ENCODE results near the gene EMC9. TPM values are rescaled to one million over a fixed set of nuclear protein-coding genes. Genes with fewer than 3 reads are reported as not detected.

Gene EMC9
- total and polyA plus RNA-seq, 10 of the 15 experiments (the other 5 are each of a cell fraction or from before 2014, with no cell fraction given), result 15.3 to 60.5 (median 30.3) TPM

- H3K79me2 ChIP-seq (ENCODE audit: control insufficient read depth, insufficient read depth, low read length), result peaks cover 23% of the 10 kb centered on the region
- peaks cover 2 to 5% of the 10 kb centered on the region in 2 experiments; a peak in 3 of 4 replicates for H3K36me3 ChIP-seq (ENCODE audit: control insufficient read depth in 2 of 2, insufficient read depth in 2 of 2, low read length in 1 of 2)
- in situ Hi-C loops (cut with MboI), result no loop called here
- H2AFZ ChIP-seq (ENCODE audit: control insufficient read depth, low read depth, low read length), result no peak overlapping the region
- CTCF ChIA-PET, result interaction anchor here (1.2 to 1.7 kb wide), 3 partner anchors 9 to 42 kb away, joined by 4 to 8 read pairs (median 5); no protein-coding TSS in a partner anchor
- no peak for ATAC-seq
- no peak for FAIRE-seq
- no peak overlapping the region for H3K27ac ChIP-seq (ENCODE audit: control insufficient read depth, insufficient read depth)
- BruUV-seq (replicated peaks), result no TSS peak
- SMC1A ChIA-PET (ENCODE audit: uncharacterized antibody, unreplicated experiment), result interaction anchor here (0.9 to 7.7 kb wide), 3 partner anchors 12 to 19 kb away, joined by 3 to 70 read pairs (median 3); partner anchors contain the start of genes DCAF11 and NRL
- peaks cover 26% of the 10 kb centered on the region for H3K4me1 ChIP-seq (ENCODE audit: control insufficient read depth, insufficient read depth, low read length)
- no peaks in the 10 kb centered on the region for H3K27me3 ChIP-seq (replicated peaks in 1 of 2; ENCODE audit: control insufficient read depth in 2 of 2, insufficient read depth in 2 of 2, low read length in 1 of 2)
- no peaks in the 10 kb centered on the region for H4K20me1 ChIP-seq (ENCODE audit: control insufficient read depth, insufficient read depth)
- no peak overlapping the region for H3K9ac ChIP-seq (ENCODE audit: control insufficient read depth, insufficient read depth, low read length)
- H3K4me2 ChIP-seq (ENCODE audit: control insufficient read depth, insufficient read depth), result no peak overlapping the region
- no peak overlapping the region for H3K4me3 ChIP-seq
- intact Hi-C loops (cut with micrococcal nuclease; ENCODE audit: unreplicated experiment), result no loop called here
- RAD21 ChIA-PET (ENCODE audit: unreplicated experiment), result interaction anchor here (1.3 kb wide), 1 partner anchor 13 kb away, joined by 6 read pairs; the partner anchor contains the start of gene PSME2
- POLR2A ChIA-PET, result interaction anchor here (0.7 to 11.6 kb wide), 2 partner anchors 11 to 40 kb away, joined by 5 to 276 read pairs; partner anchors contain the start of genes DCAF11 and NRL
- no peak for TF ChIP-seq MYB (IDR thresholded peaks at IDR 0.05; ENCODE audit: borderline replicate concordance, low read depth, low read length)
- TF ChIP-seq JUNB (IDR thresholded peaks at IDR 0.05), result no peak
- no peak for TF ChIP-seq CBX5 (IDR thresholded peaks at IDR 0.05; ENCODE audit: low read depth)
- TF ChIP-seq ATF2 (IDR thresholded peaks at IDR 0.05; ENCODE audit: low read length), result no peak
- TF ChIP-seq FOXK2 (IDR thresholded peaks at IDR 0.05), result no peak
- no peak for TF ChIP-seq POU2F2 (IDR thresholded peaks at IDR 0.05; ENCODE audit: borderline replicate concordance, low read depth, low read length)
- no peak for TF ChIP-seq NFXL1 (IDR thresholded peaks at IDR 0.05; ENCODE audit: borderline replicate concordance)
- no peak for TF ChIP-seq ZBED1 (IDR thresholded peaks at IDR 0.05; ENCODE audit: borderline replicate concordance)
- no peak for TF ChIP-seq SIN3A (IDR thresholded peaks at IDR 0.05; ENCODE audit: low read depth, low read length)
- no peak for TF ChIP-seq ZNF687 (IDR thresholded peaks at IDR 0.05)
- no peak for TF ChIP-seq SPI1 (IDR thresholded peaks at IDR 0.05; ENCODE audit: borderline replicate concordance, insufficient read depth, low read depth, low read length)
- TF ChIP-seq TAF1 (IDR thresholded peaks at IDR 0.05; ENCODE audit: borderline replicate concordance, low read depth, low read length), result no peak
- TF ChIP-seq YY1 (IDR thresholded peaks at IDR 0.05; ENCODE audit: low read depth, low read length), result no peak
- no peak for TF ChIP-seq ELK1 (IDR thresholded peaks at IDR 0.05; ENCODE audit: low read depth, low read length)
- TF ChIP-seq GATAD2B (conservative IDR thresholded peaks at IDR 0.05; ENCODE audit: low read depth), result no peak
- TF ChIP-seq MXI1 (IDR thresholded peaks at IDR 0.05; ENCODE audit: low read depth, low read length), result no peak
- no peak for TF ChIP-seq PKNOX1 (IDR thresholded peaks at IDR 0.05)
- H3K9me3 ChIP-seq (replicated peaks; ENCODE audit: control insufficient read depth, insufficient read depth, low read length), result no peaks in the 10 kb centered on the region
- no peak for DNase-seq (ENCODE audit: low read depth, low spot score)
- 96% methylated on average over 2 of the region's 2 CpGs for WGBS (ENCODE audit: insufficient coverage, insufficient replicate concordance, low lambda C conversion rate, missing lambda C conversion rate)
Observed at GRCh38 chr14:24132976-24133375, 8.4 kb downstream of the EMC9 start.
